Ovary (tissue), 3 donors: Measurements from ENCODE around the gene PHAF1.

Experiments
- CTCF ChIP-seq, 3 donors: fragments of 450-650 bp in 2 of 3; fragments of 200-600 bp in 1 of 3; IDR thresholded peaks; one replicate each; pipeline versions ENCODE4 v1.5.1 to v1.8.0; 2016 to 2022; ENCODE audit warnings: antibody characterized with exemption in 3 of 3, mild to moderate bottlenecking in 1 of 3
- EP300 ChIP-seq: sonication (generic); formaldehyde crosslinking; IDR thresholded peaks from one replicate; pipeline ENCODE4 v1.6.1; 2017; ENCODE audit warnings: antibody characterized with exemption
- POLR2A ChIP-seq: fragments of 450-650 bp; IDR thresholded peaks from one replicate; pipeline ENCODE4 v1.6.1; 2017; ENCODE audit warnings: antibody characterized with exemption, mild to moderate bottlenecking, moderate library complexity
- donor health status: DM: no; HTN: no; CAD: no.

- TF ChIP-seq CTCF (IDR thresholded peaks at IDR 0.05): no peak
- TF ChIP-seq EP300: no peak
- no peak for TF ChIP-seq POLR2A
These were observed 5.1 kb downstream of the PHAF1 start for GRCh38 chr16:67114793-67115192.
